SH-SY5Y (cell line): ENCODE data around the gene SLC5A4.

Experiments
- GATA2 ChIP-seq: IDR thresholded peaks from 2 replicates; pipeline ENCODE4 v1.6.1; 2011; ENCODE audit warnings: mild to moderate bottlenecking, low read depth, low read length
- GATA3 ChIP-seq: IDR thresholded peaks from 2 replicates; pipeline ENCODE4 v1.6.1; 2011; ENCODE audit warnings: low read depth, mild to moderate bottlenecking, low read length, moderate library complexity

GRCh38 chr22:32202161-32202538 lies 53.0 kb downstream of the SLC5A4 start:
- TF ChIP-seq GATA2 (no peak), GATA3 (no peak)
